Psoas muscle (tissue), 8 donors: ENCODE results near the gene SRRT. TPM values are rescaled to one million over a fixed set of nuclear protein-coding genes. Genes with fewer than 3 reads are reported as not detected.

Source experiments
- ATAC-seq, 4 donors: fragments of 200-7000 bp; cut with Tn5 transposase; one replicate each; pipeline ENCODE4 v1.9.1; 2020; ENCODE audit warnings: moderate library complexity in 3 of 4, mild to moderate bottlenecking in 2 of 4
- DNase-seq, 2 donors: peaks; one replicate each; pipeline ENCODE4 v3.0.0-alpha.2; 2020
- H3K27ac ChIP-seq: fragments of 200-600 bp; one replicate; pipeline ENCODE4 v1.8.0; 2022
- H3K27me3 ChIP-seq, 3 donors: fragments of 200-600 bp in 1 of 3; one replicate each; pipeline versions ENCODE4 v1.6.1 to v1.8.0; 2013 to 2022; ENCODE audit warnings: low read length in 2 of 3, mild to moderate bottlenecking in 2 of 3, moderate library complexity in 1 of 3; ENCODE audit not compliant: insufficient read depth in 3 of 3
- H3K36me3 ChIP-seq, 2 donors: fragments of 200-600 bp in 1 of 2; one replicate each; pipeline versions ENCODE4 v1.6.1 to v1.8.0; 2013 to 2022; ENCODE audit warnings: low read depth in 1 of 2, mild to moderate bottlenecking in 1 of 2, moderate library complexity in 1 of 2; ENCODE audit not compliant: insufficient read depth in 1 of 2
- H3K4me1 ChIP-seq: fragments of 200-600 bp; one replicate; pipeline ENCODE4 v1.8.0; 2022
- H3K4me3 ChIP-seq: fragments of 200-600 bp; one replicate; pipeline ENCODE4 v1.8.0; 2022; ENCODE audit warnings: mild to moderate bottlenecking
- H3K9me3 ChIP-seq: fragments of 200-600 bp; one replicate; pipeline ENCODE4 v1.8.0; 2022
- WGBS, 3 donors: extraction: QIAGEN DNeasy Blood & Tissue Kit; methylation state at CpG; one replicate each; pipeline versions ENCODE4 v1.1.6 to v1.1.7; 2013; 5-methylcytosine and 5-hydroxymethylcytosine counted together
- intact Hi-C, 2 donors: fragments of 100-400 bp; cut with DNase I; formaldehyde crosslinking; loops; one replicate each; pipeline versions ENCODE4 v1.11.0 to v1.14.2; 2022
- polyA plus RNA-seq, 3 donors: library from polyadenylated mRNA; stranded (reverse); fragments of 200-250 nt; gene quantifications; one replicate each; pipeline ENCODE4 v1.2.3, GENCODE V29; 2013
- total RNA-seq, 4 donors: library from RNA; stranded (reverse); fragmentation: NEBNext Ultra II Directional in 2 of 4; extraction: Animal tissue kit (Norgen Biotek cat#: 25700) in 2 of 4; gene quantifications; one replicate each; pipeline versions ENCODE4 v1.2.1 to v1.2.4, GENCODE V29; 2021 to 2023
- TF ChIP-seq, protein P1 (sequence below): fragments of 200-600 bp; IDR thresholded peaks from one replicate; pipeline ENCODE4 v1.8.0; 2022; ENCODE audit warnings: antibody characterized with exemption
- donor health status: healthy with polysubstance abuse.
- donor health status: DM: no; HTN: no; CAD: no; lungs with moderate emphysema.
- donor health status: Bipolar disorder and iron deficiency.
- donor health status: healthy.
- donor health status: DM: yes; HTN: yes; CAD: no.
- donor health status: DM: no; HTN: no; CAD: no.
- donor health status: DM: no; HTN: no; CAD: no.
- donor health status: DM: yes; HTN: yes; CAD: no.

The SRRT gene
- total and polyA plus RNA-seq, 7 donors = 46.8 to 79.8 (median 51.2) TPM

DNA sequence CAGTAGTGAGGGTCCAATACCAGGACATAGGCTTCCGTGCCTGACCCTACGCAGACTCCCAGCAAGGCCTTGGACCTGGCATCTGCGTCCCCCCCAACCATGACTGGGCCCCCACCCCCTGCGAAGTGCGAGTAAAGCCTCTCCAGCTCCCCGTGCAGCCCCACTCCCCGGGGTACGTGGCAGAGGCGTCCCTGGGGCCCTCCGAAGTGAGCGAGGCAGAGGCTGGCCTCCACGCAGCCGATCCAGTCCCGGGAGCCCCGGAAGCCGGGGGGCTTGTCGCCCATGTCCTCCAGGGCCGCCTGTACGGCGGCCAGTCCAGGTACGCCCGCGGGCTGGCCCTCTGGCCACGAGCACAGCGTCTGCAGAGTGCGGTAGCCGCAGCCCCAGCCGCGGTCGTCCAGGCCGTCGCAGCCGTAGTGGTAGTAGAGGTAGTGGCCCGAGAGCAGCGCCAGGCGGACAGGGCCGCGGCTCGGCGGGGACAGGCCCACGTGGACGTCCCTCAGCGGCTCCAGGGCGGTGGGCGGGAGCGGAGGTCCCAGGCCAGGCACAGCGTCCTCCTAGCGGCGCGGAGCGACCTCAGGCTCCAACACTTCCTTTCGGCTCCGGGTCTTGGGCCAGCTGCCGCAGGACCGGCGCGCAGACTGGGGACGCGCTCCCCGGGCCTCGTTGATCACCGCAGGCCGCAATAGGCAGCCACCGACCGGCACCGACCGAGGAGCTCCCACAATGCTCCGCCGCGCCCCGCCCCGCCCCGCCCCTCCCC, 14.3 kb downstream of the SRRT start, which contains the start of gene UFSP1:
Gene UFSP1 (minus strand): TSS at position 728 of the 763 bp plus-strand sequence. CDS start 444 bp downstream, at position 284.
- TF ChIP-seq, protein P1, sequence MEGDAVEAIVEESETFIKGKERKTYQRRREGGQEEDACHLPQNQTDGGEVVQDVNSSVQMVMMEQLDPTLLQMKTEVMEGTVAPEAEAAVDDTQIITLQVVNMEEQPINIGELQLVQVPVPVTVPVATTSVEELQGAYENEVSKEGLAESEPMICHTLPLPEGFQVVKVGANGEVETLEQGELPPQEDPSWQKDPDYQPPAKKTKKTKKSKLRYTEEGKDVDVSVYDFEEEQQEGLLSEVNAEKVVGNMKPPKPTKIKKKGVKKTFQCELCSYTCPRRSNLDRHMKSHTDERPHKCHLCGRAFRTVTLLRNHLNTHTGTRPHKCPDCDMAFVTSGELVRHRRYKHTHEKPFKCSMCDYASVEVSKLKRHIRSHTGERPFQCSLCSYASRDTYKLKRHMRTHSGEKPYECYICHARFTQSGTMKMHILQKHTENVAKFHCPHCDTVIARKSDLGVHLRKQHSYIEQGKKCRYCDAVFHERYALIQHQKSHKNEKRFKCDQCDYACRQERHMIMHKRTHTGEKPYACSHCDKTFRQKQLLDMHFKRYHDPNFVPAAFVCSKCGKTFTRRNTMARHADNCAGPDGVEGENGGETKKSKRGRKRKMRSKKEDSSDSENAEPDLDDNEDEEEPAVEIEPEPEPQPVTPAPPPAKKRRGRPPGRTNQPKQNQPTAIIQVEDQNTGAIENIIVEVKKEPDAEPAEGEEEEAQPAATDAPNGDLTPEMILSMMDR = no peak
- peaks cover 8 to 46% of the 10 kb centered on the region in 2 donors for H3K36me3 ChIP-seq
- DNase-seq (no peak), ATAC-seq (peak; percentile 54 to 63 (median 60))
- intact Hi-C loops = loop anchor here in 1 of 2 donors (10.0 kb wide), 1 partner anchor 356 kb away; the partner anchor contains the start of gene FIS1
- H3K4me3 ChIP-seq = peak within 1 kb of the TSS; percentile 77
- 1 to 5% (median 2%) methylated on average over 32 to 72 of the region's 73 CpGs for WGBS, 3 donors
- peak within 1 kb of the TSS; percentile 89 for H3K27ac ChIP-seq
- H3K4me1 ChIP-seq = peaks cover 34% of the 10 kb centered on the region
- no peaks in the 10 kb centered on the region for H3K9me3 ChIP-seq
- no peaks in the 10 kb centered on the region for H3K27me3 ChIP-seq

DNA sequence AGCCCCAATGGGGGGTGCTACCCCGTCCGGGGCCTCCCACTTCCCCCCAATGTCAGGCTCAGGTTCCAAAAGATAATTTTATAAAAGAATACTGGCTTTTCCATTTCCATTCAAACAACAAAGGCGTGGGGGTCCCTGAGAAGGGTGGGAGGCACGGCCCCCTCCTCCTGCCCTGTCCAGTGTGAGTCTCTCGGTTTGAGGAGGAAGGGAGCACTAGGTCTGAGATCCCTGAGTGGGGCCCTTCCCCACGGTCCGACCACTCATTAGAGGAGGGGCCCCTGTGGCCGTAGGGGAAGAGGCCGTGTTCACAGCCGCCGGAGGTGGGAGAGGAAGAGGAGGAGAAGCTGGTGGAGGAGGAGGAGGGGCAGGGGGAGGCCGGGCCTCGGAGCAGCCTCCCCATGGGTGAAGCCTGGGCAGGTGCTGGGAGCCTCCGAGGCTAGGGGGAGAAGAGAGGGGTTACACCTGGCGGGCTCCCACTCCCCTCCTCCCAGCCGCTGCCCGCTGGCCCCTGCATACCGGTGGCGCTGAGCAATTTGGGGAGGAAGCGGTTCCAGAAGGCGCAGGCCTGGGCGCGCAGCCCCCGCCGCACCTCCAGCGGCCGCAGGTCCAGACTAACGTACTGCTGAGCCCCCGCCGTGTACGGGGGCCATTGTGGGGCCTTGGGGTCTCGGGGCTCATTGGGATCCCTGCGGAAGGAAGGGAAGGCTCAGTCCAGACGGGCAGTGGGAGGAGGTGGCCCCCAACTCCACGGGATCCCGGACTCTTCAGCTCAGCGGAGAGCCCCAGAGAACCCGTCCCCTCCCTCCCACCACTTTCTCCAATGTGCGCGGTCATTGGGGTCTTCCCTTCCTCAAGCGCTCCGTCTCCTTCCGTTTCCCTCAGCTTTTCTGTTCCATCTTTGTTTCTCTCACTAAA, 16.0 kb downstream of the SRRT start:
- DNase-seq (peak in 1 of 2 donors; percentile 30), ATAC-seq (no peak)
- Histone ChIP-seq H3K27ac (peak overlapping the region; percentile 89), H3K36me3 (peaks cover 5 to 28% of the 10 kb centered on the region in 2 donors), H3K27me3 (no peaks in the 10 kb centered on the region), H3K4me1 (peaks cover 36% of the 10 kb centered on the region), H3K9me3 (no peaks in the 10 kb centered on the region), H3K4me3 (peak overlapping the region; percentile 77)
- intact Hi-C loops = no loop called here
- TF ChIP-seq, protein P1 = no peak
- WGBS, 3 donors = 27 to 39% (median 33%) methylated on average over 37 to 43 of the region's 43 CpGs

DNA sequence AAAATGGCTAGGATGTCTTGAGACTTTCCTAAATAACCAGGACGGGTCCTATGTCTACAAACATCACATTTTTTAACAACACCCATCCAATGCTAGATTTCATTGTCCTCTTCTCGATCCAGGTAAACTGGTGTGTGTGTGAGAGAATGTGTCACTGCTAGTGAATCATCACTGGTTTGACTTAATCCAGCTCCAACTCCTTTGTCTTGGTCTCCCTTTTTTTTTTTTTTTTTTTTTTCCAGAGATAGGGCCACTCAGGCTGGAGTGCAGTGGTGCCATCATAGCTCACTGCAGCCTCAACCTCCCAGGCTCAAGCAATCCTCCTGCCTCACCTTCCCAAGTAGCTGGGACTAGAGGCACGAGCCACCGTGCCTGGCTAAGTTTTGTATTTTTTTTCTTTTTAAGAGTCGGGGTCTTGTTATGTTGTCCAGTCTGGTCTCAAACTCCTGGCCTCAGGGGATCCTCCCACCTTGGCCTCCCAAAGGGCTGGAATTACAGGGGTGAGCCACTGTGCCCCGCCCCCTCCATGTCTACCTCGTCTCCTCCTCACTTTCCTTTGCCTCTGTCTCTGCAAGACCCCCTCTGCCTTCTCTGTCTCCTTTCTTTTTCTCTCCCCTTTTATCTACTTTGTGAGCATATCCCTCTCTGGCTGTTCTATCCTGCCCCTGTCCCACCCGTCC, 16.8 kb downstream of the SRRT start:
- intact Hi-C loops = no loop called here
- Histone ChIP-seq H3K36me3 (peaks cover 0 to 20% of the 10 kb centered on the region in 2 donors), H3K4me1 (peaks cover 36% of the 10 kb centered on the region), H3K4me3 (no peak overlapping the region), H3K27me3 (peaks cover 0 to 6% (median 0%) of the 10 kb centered on the region in 3 donors), H3K9me3 (no peaks in the 10 kb centered on the region), H3K27ac (no peak overlapping the region)
- TF ChIP-seq, protein P1 = no peak
- ATAC-seq = no peak
- 73 to 78% (median 73%) methylated on average over 8 of the region's 8 CpGs for WGBS, 3 donors
- DNase-seq = no peak
